ENCODE data around the gene FAM169A. TPM values are rescaled to one million over a fixed set of nuclear protein-coding genes. Genes with fewer than 3 reads are reported as not detected.
A peak's percentile ranks its signal among the peaks of the same experiment; 100 is the strongest.
"Not testable (repeated sequence)": the region's sequence is repeated elsewhere in the genome, so short reads cannot be mapped to it uniquely, and the experiment has no call there.

FAM169A gene
- total RNA-seq, 1 donor from 2014 or later = 12.1 TPM

- DNase-seq (ENCODE audit: low read depth) (no peak), FAIRE-seq (peak; percentile 93)
- no peak overlapping the region for H3K4me3 ChIP-seq (ENCODE audit: low read depth, low read length)
Measured at GRCh38 chr5:74798977-74799911, 66.9 kb downstream of the FAM169A start.

DNA sequence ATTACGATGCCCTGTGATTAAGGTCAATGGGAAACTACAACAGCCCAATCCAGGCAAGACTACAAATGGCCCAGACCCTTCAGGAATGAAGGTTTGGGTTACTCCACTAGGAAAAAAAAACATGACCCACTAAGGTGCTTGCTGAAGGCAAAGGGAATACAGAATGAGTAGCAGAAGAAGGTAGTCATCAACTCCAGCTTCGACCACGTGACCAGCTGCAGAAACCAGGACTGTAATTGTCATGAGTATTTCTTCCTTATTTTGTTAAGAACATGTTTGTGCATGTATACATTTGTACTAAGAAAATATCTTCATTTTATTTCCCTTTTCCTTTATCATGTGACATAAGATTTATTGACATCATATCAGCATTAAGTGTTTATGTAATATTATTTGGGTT lies 74.5 kb downstream of the FAM169A start:
- DNase-seq (ENCODE audit: low read depth) = peak; percentile 87
- H3K36me3 ChIP-seq (ENCODE audit: control insufficient read depth, insufficient read depth, low read length); H3K4me3 ChIP-seq (ENCODE audit: low read depth, low read length); H3K27me3 ChIP-seq (ENCODE audit: control insufficient read depth, insufficient read depth, low read length): not testable (repeated sequence)
- peak; percentile 23 for FAIRE-seq

More at GRCh38 chr5:74798977-74799911, 66.9 kb downstream of the FAM169A start:
- TF ChIP-seq CTCF (IDR thresholded peaks at IDR 0.05; ENCODE audit: insufficient read depth, low read length, severe bottlenecking) = no peak
- peaks cover 2% of the 10 kb centered on the region for H3K36me3 ChIP-seq (ENCODE audit: control insufficient read depth, insufficient read depth, low read length)
- H3K27me3 ChIP-seq (ENCODE audit: control insufficient read depth, insufficient read depth, low read length) = no peaks in the 10 kb centered on the region

GRCh38 chr5:74787424-74787823 lies 78.8 kb downstream of the FAM169A start:
- TF ChIP-seq CTCF (IDR thresholded peaks at IDR 0.05; ENCODE audit: insufficient read depth, low read length, severe bottlenecking) = no peak
- FAIRE-seq (no peak), DNase-seq (ENCODE audit: low read depth) (no peak)
- Histone ChIP-seq H3K36me3 (ENCODE audit: control insufficient read depth, insufficient read depth, low read length) (peaks cover 1% of the 10 kb centered on the region), H3K27me3 (ENCODE audit: control insufficient read depth, insufficient read depth, low read length) (no peaks in the 10 kb centered on the region), H3K4me3 (ENCODE audit: low read depth, low read length) (no peak overlapping the region)

GRCh38 chr5:74786851-74787250 lies 79.3 kb downstream of the FAM169A start:
- H3K4me3 ChIP-seq (ENCODE audit: low read depth, low read length) = no peak overlapping the region
- TF ChIP-seq CTCF (IDR thresholded peaks at IDR 0.05; ENCODE audit: insufficient read depth, low read length, severe bottlenecking) = no peak
- peaks cover 1% of the 10 kb centered on the region for H3K36me3 ChIP-seq (ENCODE audit: control insufficient read depth, insufficient read depth, low read length)
- no peaks in the 10 kb centered on the region for H3K27me3 ChIP-seq (ENCODE audit: control insufficient read depth, insufficient read depth, low read length)
- no peak for FAIRE-seq
- DNase-seq (ENCODE audit: low read depth) = no peak

- Histone ChIP-seq H3K27me3 (ENCODE audit: control insufficient read depth, insufficient read depth, low read length) (no peaks in the 10 kb centered on the region), H3K36me3 (ENCODE audit: control insufficient read depth, insufficient read depth, low read length) (peaks cover 5% of the 10 kb centered on the region), H3K4me3 (ENCODE audit: low read depth, low read length) (no peak overlapping the region)
- no peak for DNase-seq (ENCODE audit: low read depth)
- FAIRE-seq = no peak
- TF ChIP-seq CTCF (IDR thresholded peaks at IDR 0.05; ENCODE audit: insufficient read depth, low read length, severe bottlenecking) = no peak
Measured at GRCh38 chr5:74778609-74779008, 87.6 kb downstream of the FAM169A start.

DNA sequence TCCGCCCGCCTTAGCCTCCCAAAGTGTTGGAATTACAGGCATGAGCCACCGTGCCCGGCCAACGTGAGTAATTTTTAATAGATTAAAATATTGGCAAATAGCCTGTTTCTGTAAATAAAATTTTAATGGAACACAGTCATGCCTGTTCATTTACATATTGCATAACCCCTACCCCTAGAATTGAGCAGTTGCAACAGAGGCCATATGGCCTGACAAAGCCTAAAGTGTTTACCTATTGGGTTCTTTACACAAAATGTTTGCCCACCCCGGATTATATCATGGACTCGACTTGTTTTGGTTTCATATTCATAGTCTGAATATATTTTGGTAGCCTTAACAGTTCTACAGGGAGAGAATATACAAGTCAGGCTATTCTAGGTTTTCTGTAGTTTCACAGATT lies 93.8 kb downstream of the FAM169A start:
- no peak for FAIRE-seq
- DNase-seq (ENCODE audit: low read depth) = peak; percentile 65
- H3K36me3 ChIP-seq (ENCODE audit: control insufficient read depth, insufficient read depth, low read length) = peaks cover 3% of the 10 kb centered on the region

More for the DNA sequence above, 93.8 kb downstream of the FAM169A start:
- Histone ChIP-seq H3K4me3 (ENCODE audit: low read depth, low read length) (no peak overlapping the region), H3K27me3 (ENCODE audit: control insufficient read depth, insufficient read depth, low read length) (no peaks in the 10 kb centered on the region)
- TF ChIP-seq CTCF (IDR thresholded peaks at IDR 0.05; ENCODE audit: insufficient read depth, low read length, severe bottlenecking) = no peak

All from bronchial epithelial cell (primary cell).